Prostate gland (tissue), 2 donors: Measurements from ENCODE around the gene SDHAF4.

Experiments used
- POLR2A ChIP-seq: fragments of 450-650 bp; IDR thresholded peaks from one replicate; pipeline ENCODE4 v1.6.1; 2016; ENCODE audit warnings: antibody characterized with exemption, mild to moderate bottlenecking
- POLR2AphosphoS5 ChIP-seq: sonication (generic); formaldehyde crosslinking; IDR thresholded peaks from one replicate; pipeline ENCODE4 v1.6.1; 2017; ENCODE audit warnings: antibody characterized with exemption
- TF ChIP-seq, protein P1 (sequence below), 4 experiments: fragments of 200-600 bp in 2 of 4; fragments of 450-650 bp in 2 of 4; sonication (generic) in 2 of 4; IDR thresholded peaks; 1 replicate in 3 of 4; 2 replicates in 1 of 4; pipeline ENCODE4 v1.5.1; 2016 to 2019; ENCODE audit warnings: antibody characterized with exemption in 4 of 4, mild to moderate bottlenecking in 2 of 4, moderate library complexity in 2 of 4

GRCh38 chr6:70518723-70519122 is 48.0 kb upstream of the SDHAF4 start:
- TF ChIP-seq, protein P1, sequence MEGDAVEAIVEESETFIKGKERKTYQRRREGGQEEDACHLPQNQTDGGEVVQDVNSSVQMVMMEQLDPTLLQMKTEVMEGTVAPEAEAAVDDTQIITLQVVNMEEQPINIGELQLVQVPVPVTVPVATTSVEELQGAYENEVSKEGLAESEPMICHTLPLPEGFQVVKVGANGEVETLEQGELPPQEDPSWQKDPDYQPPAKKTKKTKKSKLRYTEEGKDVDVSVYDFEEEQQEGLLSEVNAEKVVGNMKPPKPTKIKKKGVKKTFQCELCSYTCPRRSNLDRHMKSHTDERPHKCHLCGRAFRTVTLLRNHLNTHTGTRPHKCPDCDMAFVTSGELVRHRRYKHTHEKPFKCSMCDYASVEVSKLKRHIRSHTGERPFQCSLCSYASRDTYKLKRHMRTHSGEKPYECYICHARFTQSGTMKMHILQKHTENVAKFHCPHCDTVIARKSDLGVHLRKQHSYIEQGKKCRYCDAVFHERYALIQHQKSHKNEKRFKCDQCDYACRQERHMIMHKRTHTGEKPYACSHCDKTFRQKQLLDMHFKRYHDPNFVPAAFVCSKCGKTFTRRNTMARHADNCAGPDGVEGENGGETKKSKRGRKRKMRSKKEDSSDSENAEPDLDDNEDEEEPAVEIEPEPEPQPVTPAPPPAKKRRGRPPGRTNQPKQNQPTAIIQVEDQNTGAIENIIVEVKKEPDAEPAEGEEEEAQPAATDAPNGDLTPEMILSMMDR (IDR thresholded peaks at IDR 0.05), result no peak
- TF ChIP-seq POLR2AphosphoS5, result no peak
- no peak for TF ChIP-seq POLR2A
